ENCODE results near the gene APH1A.
"Not testable (repeated sequence)": the region's sequence is repeated elsewhere in the genome, so short reads cannot be mapped to it uniquely, and the experiment has no call there.

Gene APH1A

GRCh38 chr1:150225546-150225945 is 43.3 kb downstream of the APH1A start:
- DNase-seq (ENCODE audit: extremely low spot score): no peak
- ChIA-PET POLR2A (no interaction called here), CTCF (interaction anchor here (1.6 kb wide), 1 partner anchor 12 kb away, joined by 5 read pairs; no protein-coding TSS in a partner anchor)
- TF ChIP-seq CTCF (IDR thresholded peaks at IDR 0.05; ENCODE audit: control extremely low read depth, extremely low read depth, low read depth, missing control alignments): no peak

GRCh38 chr1:150224983-150225382 is 43.8 kb downstream of the APH1A start:
- no peak for DNase-seq (ENCODE audit: extremely low spot score)
- ChIA-PET POLR2A (no interaction called here), CTCF (interaction anchor here (0.9 to 1.6 kb wide), 3 partner anchors 8 to 35 kb away, joined by 3 to 5 read pairs (median 3); no protein-coding TSS in a partner anchor)
- no peak for TF ChIP-seq CTCF (IDR thresholded peaks at IDR 0.05; ENCODE audit: control extremely low read depth, extremely low read depth, low read depth, missing control alignments)

- CTCF ChIA-PET: no interaction called here
- no peak for DNase-seq (ENCODE audit: extremely low spot score)
Measured at GRCh38 chr1:150221552-150221951, 47.3 kb downstream of the APH1A start.

GRCh38 chr1:150215855-150216254 is 53.0 kb downstream of the APH1A start:
- POLR2A ChIA-PET; DNase-seq (ENCODE audit: extremely low spot score): not testable (repeated sequence)
- CTCF ChIA-PET: interaction anchor here (0.7 kb wide), 1 partner anchor 10 kb away, joined by 3 read pairs; no protein-coding TSS in a partner anchor

More at GRCh38 chr1:150221552-150221951, 47.3 kb downstream of the APH1A start:
- TF ChIP-seq CTCF (IDR thresholded peaks at IDR 0.05; ENCODE audit: control extremely low read depth, extremely low read depth, low read depth, missing control alignments): peak; percentile 43
- POLR2A ChIA-PET: no interaction called here

Data from GM10248 (cell line).